Amniotic stem cell (primary cell): ENCODE results near the gene XYLT1.

Experiments used
- DNase-seq: peaks from one replicate; lab custom pipeline; 2025; lab: John Stamatoyannopoulos, UW

XYLT1 gene

DNA sequence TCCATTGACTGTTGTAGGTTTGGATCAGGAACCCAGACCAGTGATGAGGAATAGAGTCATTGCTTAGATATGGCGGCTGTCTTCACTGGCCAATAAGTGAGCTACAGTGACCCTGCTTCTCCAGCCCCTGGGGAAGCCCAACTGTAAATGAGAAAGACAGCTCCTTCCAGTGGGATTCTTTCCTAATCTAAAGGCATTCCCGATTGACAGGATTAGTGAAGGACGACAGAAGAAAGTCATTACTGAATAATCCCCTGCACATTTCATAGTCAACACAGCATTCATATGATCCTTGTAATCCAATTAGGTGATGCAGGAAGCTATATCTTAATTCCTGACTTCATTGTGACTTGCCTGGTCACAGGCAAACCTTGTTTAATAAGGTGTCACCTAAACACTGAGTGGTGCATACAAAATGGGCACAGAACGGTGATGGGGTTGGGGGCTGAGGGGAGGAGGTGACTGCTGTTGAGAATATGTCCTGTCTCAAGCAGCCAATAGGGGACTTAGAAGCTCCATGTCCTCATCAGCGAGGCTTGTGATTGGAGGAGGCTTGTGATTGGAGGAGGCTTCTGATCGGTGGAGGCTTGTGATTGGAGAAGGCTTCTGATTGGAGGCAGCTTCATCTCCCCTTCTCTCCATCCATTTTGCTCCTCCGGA lies 242.6 kb downstream of the XYLT1 start:
- no peak for DNase-seq

- no peak for DNase-seq
These were observed 243.5 kb downstream of the XYLT1 start for GRCh38 chr16:17227278-17227677.

DNA sequence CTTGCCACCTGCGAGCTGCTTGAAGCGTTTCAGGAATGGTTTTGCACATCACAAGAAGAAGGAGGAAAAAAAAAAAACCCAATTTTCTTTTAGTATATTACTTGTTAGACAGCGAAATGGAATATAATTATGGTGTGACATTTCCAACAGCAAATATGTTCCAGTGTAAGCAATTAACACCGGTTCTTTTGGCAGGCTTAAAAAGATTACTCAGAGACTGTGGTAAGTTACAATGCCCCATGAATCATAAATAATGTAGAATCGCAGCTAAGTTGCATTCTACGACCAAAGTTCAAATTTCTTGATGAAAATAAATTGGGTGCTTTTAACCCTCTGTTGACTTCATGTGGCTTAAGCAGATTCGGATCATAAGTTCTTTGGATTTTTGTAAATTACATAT lies 245.2 kb downstream of the XYLT1 start:
- no peak for DNase-seq

GRCh38 chr16:17224879-17225281 lies 245.9 kb downstream of the XYLT1 start:
- no peak for DNase-seq

GRCh38 chr16:17224350-17224749 lies 246.4 kb downstream of the XYLT1 start:
- no peak for DNase-seq

- DNase-seq, result no peak
These were observed 247.2 kb downstream of the XYLT1 start for GRCh38 chr16:17223576-17223975.

DNA sequence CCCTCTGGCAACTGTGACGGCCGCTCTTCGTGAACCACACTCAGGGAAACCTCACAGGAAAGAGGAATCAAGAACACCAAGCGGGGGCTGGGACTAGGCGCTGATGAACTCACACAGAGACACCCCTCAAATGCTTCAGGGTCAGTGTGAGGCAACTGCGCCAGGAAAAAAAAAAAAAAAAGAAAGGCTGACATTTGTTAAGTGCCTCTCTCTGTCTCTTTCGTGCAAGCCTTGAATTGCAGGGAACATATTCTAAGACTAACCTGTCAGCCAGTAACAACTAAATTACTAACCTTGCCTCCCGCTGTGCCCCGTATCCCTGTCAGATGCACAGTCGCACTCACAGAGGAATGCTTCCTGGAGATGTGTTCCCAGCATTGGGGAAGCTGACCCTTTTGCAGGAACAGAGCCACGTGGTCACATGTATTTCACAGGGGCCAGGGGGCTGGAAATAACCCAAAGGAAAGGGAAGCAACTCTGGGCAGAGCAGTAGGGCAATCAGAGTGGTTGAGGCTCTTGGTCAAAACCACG lies 247.8 kb downstream of the XYLT1 start:
- no peak for DNase-seq

GRCh38 chr16:17219991-17220390 lies 250.8 kb downstream of the XYLT1 start:
- no peak for DNase-seq

GRCh38 chr16:17215936-17216335 lies 254.8 kb downstream of the XYLT1 start:
- no peak for DNase-seq

- DNase-seq, result no peak
These were observed 255.5 kb downstream of the XYLT1 start for GRCh38 chr16:17215306-17215705.

DNA sequence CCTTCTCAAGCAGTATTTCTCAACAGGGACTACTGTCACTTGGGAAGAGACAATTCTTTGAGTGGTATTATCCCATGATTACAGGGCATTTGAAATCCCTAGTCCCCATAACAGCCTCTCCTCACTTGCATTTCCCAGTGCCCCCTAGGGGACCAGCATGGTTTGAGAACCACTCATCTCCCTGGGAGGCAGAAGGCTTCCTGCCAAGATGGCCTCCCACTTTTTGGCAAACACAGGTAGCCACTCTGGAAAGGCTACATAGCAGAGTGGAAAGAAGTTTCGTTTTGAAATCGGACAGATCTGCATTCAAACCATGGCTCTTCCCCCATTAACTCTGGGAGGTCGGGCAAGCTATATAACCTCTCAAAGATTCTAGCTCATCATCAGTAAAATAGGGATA lies 256.8 kb downstream of the XYLT1 start:
- DNase-seq, result no peak

DNA sequence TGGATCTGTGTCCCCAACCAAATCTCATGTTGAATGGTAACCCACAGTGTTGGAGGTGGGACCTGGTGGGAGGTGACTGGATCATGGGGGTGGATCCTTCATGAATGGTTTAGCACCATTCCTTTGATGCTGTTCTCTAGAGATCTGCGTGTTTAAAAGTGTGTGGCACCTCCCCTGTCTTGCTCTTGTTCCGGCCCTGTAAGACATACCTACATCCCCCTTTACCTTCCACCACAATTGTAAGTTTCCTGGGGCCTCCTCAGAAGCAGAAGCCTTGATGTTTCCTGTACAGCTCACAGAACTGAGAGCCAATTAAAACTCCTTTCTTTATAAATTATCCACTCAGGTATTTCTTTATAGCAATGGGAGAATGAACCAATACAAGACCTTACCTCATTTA lies 257.7 kb downstream of the XYLT1 start:
- no peak for DNase-seq

DNA sequence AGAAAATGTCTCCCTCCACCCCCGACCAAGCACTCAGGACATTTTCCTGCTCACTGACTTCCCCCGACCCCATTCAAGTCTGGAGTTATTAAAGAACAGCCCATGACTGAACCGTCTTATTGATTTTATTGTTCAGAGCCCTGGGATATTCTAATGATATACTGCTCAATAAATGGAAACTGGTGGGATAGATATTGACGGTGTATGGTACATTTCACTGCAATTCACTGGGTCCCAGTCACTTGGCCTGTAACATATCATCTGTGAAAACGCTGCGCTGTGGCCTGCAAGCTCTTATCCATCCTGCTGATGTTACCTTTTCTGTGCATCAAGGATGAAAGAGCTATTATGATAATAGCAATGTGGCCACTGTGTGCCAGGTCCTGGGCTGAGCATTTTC lies 258.2 kb downstream of the XYLT1 start:
- no peak for DNase-seq

DNA sequence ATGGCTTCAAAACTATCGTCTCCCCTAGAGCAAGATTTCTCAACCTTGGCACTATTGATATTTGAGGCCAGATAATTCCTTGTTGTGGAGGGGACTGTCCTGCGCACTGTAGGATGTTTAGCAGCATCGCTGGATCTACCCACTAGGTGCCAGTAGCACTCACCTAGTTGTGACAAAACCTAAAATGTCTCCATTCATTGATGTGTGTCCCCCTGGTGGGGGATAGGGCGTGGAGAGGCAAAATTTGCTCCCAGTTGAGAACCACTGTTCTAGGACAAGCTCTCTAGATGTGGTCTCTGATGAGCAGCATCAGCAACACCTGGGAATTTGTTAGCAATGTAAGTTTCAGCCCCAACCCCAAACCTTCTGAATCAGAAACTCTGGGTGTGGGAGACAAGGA lies 259.0 kb downstream of the XYLT1 start:
- DNase-seq, result no peak

- no peak for DNase-seq
These were observed 264.0 kb downstream of the XYLT1 start for GRCh38 chr16:17206712-17207111.

- no peak for DNase-seq
These were observed 265.2 kb downstream of the XYLT1 start for GRCh38 chr16:17205279-17206211.

GRCh38 chr16:17204644-17205043 lies 266.1 kb downstream of the XYLT1 start:
- DNase-seq, result no peak

GRCh38 chr16:17204206-17204605 lies 266.6 kb downstream of the XYLT1 start:
- DNase-seq, result no peak

DNA sequence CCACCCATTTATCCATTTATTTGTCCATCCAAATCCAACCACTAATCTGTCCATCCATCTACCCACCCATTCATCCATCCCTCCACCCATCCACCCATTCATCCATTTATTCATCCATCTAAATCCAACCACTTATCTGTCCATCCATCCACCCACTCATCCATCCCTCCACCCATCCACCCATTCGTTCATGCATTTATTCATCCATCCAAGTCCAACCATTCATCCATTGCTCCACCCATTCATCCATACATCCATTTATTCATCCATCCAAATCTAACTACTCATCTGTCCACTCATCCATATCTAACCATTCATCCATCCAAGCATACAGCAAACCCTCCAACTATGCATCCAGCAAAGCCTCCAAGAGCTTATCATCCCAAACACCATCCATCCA lies 267.3 kb downstream of the XYLT1 start:
- DNase-seq, result no peak

DNA sequence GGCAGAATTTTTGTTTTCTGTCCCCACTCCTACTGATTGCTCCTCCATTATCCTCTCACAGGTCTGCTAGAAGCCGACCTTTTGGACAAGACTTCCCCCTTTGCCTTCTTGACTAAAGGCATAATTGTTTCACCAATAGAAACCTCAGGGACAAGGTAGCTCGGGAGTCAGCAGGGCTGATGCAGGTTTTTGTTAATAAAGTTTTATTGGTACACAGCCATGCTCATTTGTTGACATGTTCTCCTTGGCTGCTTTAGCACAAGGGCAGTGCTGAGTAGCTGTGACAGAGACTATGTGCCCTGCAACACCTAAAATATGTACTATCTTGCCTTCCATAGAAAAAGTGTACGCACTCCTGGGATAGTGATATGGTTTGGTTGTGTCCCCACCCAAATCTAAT lies 271.6 kb downstream of the XYLT1 start:
- no peak for DNase-seq

- DNase-seq, result no peak
These were observed 274.2 kb downstream of the XYLT1 start for GRCh38 chr16:17196526-17196925.

DNA sequence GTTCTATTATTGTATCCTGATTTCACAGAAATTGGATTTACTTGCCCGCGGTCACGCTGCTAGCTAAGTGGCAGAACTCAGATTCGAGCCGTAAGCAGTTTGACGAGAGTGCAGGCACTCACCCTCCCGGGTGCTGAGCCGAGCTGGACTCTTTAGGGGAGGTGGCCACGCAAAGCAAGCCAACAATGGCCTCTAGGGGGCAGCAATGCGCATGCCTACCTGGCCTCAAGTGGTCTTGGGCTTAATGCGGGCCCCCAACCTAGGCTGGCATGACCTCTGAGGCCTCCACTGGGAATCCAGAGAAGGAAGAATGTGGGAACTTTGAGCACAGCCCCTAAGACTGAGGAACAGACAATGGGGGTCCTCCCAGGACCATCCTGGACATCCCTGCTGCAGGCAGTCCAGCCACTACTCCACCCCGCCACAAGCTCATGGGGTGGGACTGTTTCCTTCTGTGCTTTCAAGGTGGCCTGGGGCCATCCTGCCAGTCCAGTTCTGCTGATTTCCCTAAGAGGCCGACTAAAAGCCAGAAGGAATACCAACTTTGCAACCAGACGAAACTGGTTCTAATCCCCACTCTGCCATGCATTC lies 276.5 kb downstream of the XYLT1 start:
- no peak for DNase-seq

DNA sequence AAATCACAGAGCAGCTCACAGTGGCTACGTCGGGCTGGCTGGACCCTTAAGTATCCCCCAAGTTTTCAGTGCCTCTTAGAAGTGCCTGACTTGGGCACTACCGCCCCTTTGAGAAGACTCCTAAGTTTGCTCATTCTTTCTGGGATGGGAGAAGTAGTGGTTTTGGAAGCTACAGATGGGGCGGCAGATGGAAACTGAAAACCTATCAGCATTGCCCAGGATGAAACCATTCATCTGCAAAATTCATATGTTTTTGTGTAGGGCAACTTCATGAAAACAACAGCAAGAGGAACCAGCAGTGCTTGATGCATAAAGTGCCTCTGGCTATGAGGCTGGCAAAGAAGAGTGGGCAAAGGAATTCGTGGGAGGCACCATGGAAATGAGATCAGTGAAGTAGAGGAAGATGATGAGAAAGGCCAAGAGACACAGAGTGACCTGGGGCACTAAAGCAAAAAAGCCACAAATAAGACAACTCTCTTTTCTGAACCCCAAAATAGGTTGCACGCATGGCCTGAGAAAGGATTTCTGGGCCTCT lies 277.1 kb downstream of the XYLT1 start:
- no peak for DNase-seq
